Panc1 (cell line): ENCODE data around the gene OXT.

Experiments used
- CTCF ChIP-seq: fragments of 450-650 bp; IDR thresholded peaks from 2 replicates; pipeline ENCODE4 v1.5.1; 2017; ENCODE audit warnings: mild to moderate bottlenecking
- SIN3A ChIP-seq: IDR thresholded peaks from 2 replicates; pipeline ENCODE4 v1.6.1; 2012; ENCODE audit warnings: low read depth, mild to moderate bottlenecking, low read length, moderate library complexity, borderline replicate concordance; ENCODE audit not compliant: insufficient read depth

- TF ChIP-seq CTCF (no peak), SIN3A (no peak)
Measured at GRCh38 chr20:3059489-3059888, 11.9 kb upstream of the OXT start.
